NCI-H510A treated with DMSO at 0.1 percent for 48 hours (cell line): ENCODE measurements around the gene NAP1L3.

Experiments
- DNase-seq: peaks from one replicate; lab custom pipeline; 2025; lab: John Stamatoyannopoulos, UW

NAP1L3 gene

DNA sequence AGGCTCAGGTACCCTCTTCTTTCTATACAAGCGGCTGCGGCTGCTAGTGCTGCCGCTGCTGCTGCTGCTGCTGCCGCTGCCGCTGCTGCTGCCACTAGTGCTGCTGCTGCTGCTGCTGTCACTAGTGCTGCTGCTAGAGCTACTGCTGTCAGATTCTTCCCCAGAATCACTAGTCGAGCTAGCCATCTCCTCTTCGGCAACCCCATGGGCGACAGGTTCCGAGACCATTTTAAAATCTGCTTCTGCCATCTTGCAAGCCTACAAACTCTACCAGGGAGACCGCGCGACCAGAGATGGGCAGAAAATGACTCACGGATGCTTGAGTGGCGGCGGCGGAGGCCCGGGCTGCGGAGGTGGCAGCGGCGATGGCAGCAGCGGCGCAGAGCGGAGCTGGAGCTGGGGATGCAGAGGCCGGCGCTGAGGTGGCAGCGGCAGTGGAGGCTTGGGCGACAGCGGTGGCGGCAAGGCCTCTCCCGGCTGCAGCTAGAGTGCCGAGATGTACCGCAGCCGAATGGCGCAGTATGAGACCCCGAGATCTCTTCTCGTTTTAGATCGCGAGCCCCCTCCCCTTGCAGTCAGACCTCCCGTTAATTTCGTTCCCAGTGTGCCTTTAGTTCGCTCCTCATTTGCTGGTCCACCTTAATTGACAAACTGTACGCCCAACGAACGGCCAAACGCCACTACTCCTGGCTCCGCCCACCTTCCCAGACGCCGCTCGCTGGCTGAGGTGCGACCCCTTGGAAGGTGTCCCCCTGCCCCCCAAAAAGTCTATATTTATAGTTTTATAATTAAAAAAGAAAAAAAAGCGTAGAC lies at the start of gene NAP1L3:
Gene NAP1L3 (minus strand): TSS at position 523 of the 813 bp plus-strand sequence. CDS start 274 bp downstream, at position 249.
- peak; percentile 57 for DNase-seq

GRCh38 chrX:93711076-93711475 lies 37.7 kb upstream of the NAP1L3 start:
- no peak for DNase-seq

DNA sequence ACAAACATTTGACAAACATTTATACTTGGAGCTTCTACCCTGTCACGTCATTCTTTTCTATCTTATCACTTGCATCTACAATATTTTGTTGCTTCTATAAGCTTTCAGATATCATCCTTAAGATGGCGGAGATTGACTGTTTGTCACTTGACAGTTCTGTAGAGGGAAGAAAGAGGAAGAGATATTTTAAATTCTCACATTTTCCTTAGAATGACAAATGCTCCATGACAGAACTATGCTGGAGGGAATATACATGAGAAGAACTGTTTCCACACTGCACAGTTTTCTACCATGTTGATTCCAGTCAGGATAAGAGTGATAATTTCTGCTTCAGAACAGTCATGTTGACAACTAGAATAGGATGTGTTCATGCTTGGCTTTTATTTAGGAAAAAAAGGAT lies 30.3 kb upstream of the NAP1L3 start:
- DNase-seq = no peak

GRCh38 chrX:93695981-93696380 lies 22.6 kb upstream of the NAP1L3 start:
- DNase-seq = no peak

GRCh38 chrX:93673869-93674271 lies 492 bp upstream of the NAP1L3 start, which contains the start of gene FAM133A:
TSS of gene FAM133A (plus strand) at chrX:93674206. CDS start at chrX:93709420, 35,214 bp downstream.
- peak; percentile 10 for DNase-seq

- DNase-seq = no peak
Observed at GRCh38 chrX:93660575-93660974, 12.8 kb downstream of the NAP1L3 start.

GRCh38 chrX:93649381-93649780 lies 24.0 kb downstream of the NAP1L3 start:
- no peak for DNase-seq

- DNase-seq = no peak
Observed at GRCh38 chrX:93637591-93637990, 35.8 kb downstream of the NAP1L3 start.
